Ovary (tissue), 9 donors: Measurements from ENCODE around the gene DLX6. TPM values are rescaled to one million over a fixed set of nuclear protein-coding genes. Genes with fewer than 3 reads are reported as not detected.

Experiments
- DNase-seq, 5 donors: peaks; one replicate each; pipeline ENCODE4 v3.0.0-alpha.2; 2019 to 2020
- H3K27ac ChIP-seq, 2 donors: fragments of 200-600 bp; one replicate each; pipeline versions ENCODE4 v1.5.1 to v1.8.0; 2019 to 2022
- H3K27me3 ChIP-seq: fragments of 200-600 bp; one replicate; pipeline ENCODE4 v1.8.0; 2022
- H3K36me3 ChIP-seq: fragments of 200-600 bp; sonication (generic); one replicate; pipeline ENCODE4 v1.5.1; 2019
- H3K4me1 ChIP-seq: one replicate; pipeline ENCODE4 v1.8.1; 2013; ENCODE audit warnings: mild to moderate bottlenecking, moderate library complexity; ENCODE audit not compliant: insufficient read depth
- H3K4me3 ChIP-seq: fragments of 200-600 bp; sonication (generic); one replicate; pipeline ENCODE4 v1.5.1; 2017
- H3K9me3 ChIP-seq, 2 donors: fragments of 200-600 bp in 1 of 2; sonication (generic) in 1 of 2; one replicate each; pipeline versions ENCODE4 v1.5.1 to v1.8.1; 2013 to 2019; ENCODE audit warnings: mild to moderate bottlenecking in 1 of 2, moderate library complexity in 1 of 2
- EP300 ChIP-seq: sonication (generic); formaldehyde crosslinking; IDR thresholded peaks from one replicate; pipeline ENCODE4 v1.6.1; 2017; ENCODE audit warnings: antibody characterized with exemption
- POLR2A ChIP-seq: fragments of 450-650 bp; IDR thresholded peaks from one replicate; pipeline ENCODE4 v1.6.1; 2017; ENCODE audit warnings: antibody characterized with exemption, mild to moderate bottlenecking, moderate library complexity
- WGBS, 3 donors: extraction: QIAGEN DNeasy Blood & Tissue Kit in 1 of 3; methylation state at CpG; one replicate each; pipeline versions ENCODE4 v1.1.5 to v1.1.7; 2013 to 2017; 5-methylcytosine and 5-hydroxymethylcytosine counted together
- intact Hi-C, 4 donors: fragments of 100-400 bp; cut with DNase I; formaldehyde crosslinking; loops; one replicate each; pipeline versions ENCODE4 v1.11.0 to v1.15.1; 2022 to 2023
- polyA plus RNA-seq, 2 donors: library from polyadenylated mRNA; stranded (reverse); fragments of 200-250 nt in 1 of 2; fragments of 350-450 nt in 1 of 2; fragmentation: Illumina TruSeq in 1 of 2; extraction: RNeasy Lipid Tissue Mini Kit (QIAGEN cat#74804) in 1 of 2; gene quantifications; one replicate each; pipeline ENCODE4 v1.2.3, GENCODE V29; 2013 to 2014
- total RNA-seq, 7 donors: library from RNA; depleted of rRNA in 2 of 7; stranded (reverse); fragments of >200 nt in 2 of 7; fragmentation: NEBNext Ultra II Directional in 3 of 7; extraction: Animal tissue kit (Norgen Biotek cat#: 25700) in 3 of 7; gene quantifications; one replicate each; pipeline versions ENCODE4 v1.1.0 to v1.2.4, GENCODE V29; 2016 to 2023
- TF ChIP-seq, protein P1 (sequence below), 3 donors: fragments of 450-650 bp in 2 of 3; fragments of 200-600 bp in 1 of 3; IDR thresholded peaks; one replicate each; pipeline versions ENCODE4 v1.5.1 to v1.8.0; 2016 to 2022; ENCODE audit warnings: antibody characterized with exemption in 3 of 3, mild to moderate bottlenecking in 1 of 3
- donor health status: DM: no; HTN: no; CAD: no; lungs with moderate emphysema.
- donor health status: DM: no; HTN: no; CAD: no.
- donor health status: Bipolar disorder and iron deficiency.
- donor health status: DM: yes; HTN: yes; CAD: no.
- donor health status: DM: no; HTN: no; CAD: no.
- donor health status: DM: yes; HTN: yes; CAD: no.

The DLX6 gene
- total and polyA plus RNA-seq, 9 donors: 0.10 to 0.95 (median 0.20) TPM; not detected in 2

DNA sequence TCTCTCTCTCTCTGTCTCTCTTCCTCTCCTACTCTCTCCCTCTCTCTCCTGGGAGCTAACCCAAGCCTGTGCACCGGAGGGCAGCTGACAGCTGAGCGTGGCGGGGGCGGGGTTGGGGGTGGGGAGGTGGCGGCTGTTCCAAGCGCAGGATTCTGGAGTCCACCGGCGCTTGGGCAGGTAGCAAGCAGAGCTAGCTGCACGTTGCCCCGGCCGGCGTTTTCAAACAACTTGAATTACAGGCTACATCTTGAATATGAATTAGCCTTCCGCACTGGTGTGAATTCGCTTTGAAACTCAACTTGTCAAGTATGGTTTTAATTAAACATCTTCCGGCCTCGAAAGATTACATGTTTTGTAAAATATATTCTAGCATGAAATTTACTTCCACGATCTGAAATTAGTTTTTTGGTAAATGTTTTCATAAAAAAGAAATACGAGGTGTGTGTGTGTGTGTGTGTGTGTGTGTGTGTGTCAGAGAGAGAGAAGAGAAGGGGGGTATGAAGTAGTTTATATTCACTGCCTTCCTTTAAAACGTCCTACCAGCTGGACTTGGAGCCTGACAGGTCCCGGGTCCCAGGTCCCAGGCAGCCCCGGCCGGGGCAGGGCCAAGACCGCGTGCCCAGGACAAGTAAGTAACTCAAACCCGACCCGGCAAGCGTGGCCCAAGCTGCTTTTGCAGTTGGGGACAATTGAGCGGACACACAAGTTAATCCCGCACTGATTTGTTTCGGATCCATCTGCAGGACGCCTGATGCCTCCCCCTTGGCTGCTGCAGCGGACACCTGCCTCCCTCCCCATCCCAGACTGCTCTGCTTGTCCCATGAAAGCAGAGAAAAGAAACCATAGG, 9.0 kb upstream of the DLX6 start:
- no peak overlapping the region for H3K4me3 ChIP-seq
- intact Hi-C loops: no loop called here
- peaks cover 16% of the 10 kb centered on the region for H3K27me3 ChIP-seq
- 3% methylated on average over 32 of the region's 32 CpGs for WGBS, 3 donors
- no peak for DNase-seq
- no peaks in the 10 kb centered on the region for H3K36me3 ChIP-seq
- H3K4me1 ChIP-seq: no peaks in the 10 kb centered on the region
- TF ChIP-seq EP300 (no peak), POLR2A (no peak)
- TF ChIP-seq, protein P1, sequence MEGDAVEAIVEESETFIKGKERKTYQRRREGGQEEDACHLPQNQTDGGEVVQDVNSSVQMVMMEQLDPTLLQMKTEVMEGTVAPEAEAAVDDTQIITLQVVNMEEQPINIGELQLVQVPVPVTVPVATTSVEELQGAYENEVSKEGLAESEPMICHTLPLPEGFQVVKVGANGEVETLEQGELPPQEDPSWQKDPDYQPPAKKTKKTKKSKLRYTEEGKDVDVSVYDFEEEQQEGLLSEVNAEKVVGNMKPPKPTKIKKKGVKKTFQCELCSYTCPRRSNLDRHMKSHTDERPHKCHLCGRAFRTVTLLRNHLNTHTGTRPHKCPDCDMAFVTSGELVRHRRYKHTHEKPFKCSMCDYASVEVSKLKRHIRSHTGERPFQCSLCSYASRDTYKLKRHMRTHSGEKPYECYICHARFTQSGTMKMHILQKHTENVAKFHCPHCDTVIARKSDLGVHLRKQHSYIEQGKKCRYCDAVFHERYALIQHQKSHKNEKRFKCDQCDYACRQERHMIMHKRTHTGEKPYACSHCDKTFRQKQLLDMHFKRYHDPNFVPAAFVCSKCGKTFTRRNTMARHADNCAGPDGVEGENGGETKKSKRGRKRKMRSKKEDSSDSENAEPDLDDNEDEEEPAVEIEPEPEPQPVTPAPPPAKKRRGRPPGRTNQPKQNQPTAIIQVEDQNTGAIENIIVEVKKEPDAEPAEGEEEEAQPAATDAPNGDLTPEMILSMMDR (IDR thresholded peaks at IDR 0.05): no peak
- H3K27ac ChIP-seq: no peak overlapping the region
- no peaks in the 10 kb centered on the region for H3K9me3 ChIP-seq

DNA sequence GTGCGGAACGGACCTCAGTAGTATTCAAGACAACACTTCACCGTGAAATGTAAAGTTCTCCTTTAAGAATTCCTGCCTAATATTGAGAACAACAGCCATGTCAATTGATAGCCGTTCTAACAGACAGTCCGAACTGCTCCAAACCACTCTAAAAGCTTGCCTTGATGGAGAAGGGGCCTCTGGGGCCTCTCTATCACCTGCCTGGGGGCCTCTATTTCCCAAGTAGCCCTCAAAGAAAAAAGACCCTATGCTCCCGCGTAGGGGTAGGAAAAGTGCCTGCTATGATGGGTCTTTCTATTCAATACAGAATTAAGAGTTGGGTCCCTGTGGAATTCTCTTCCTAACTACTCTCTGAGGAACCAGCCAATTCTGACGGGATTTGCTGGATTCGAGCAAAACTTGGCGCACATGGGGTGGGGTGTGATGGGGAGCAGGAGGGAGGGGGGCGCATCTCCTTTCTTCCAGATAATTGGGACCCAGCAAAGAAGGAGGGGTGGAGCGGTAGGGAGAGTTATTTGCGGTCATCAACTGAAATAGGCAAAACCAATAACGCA, 8.3 kb upstream of the DLX6 start:
- no peak for DNase-seq
- H3K27me3 ChIP-seq: peaks cover 16% of the 10 kb centered on the region
- TF ChIP-seq, protein P1 (IDR thresholded peaks at IDR 0.05): no peak
- 2 to 9% (median 7%) methylated on average over 14 of the region's 14 CpGs for WGBS, 3 donors
- intact Hi-C loops: no loop called here
- no peak overlapping the region for H3K27ac ChIP-seq
- no peaks in the 10 kb centered on the region for H3K9me3 ChIP-seq
- no peak overlapping the region for H3K4me3 ChIP-seq
- no peaks in the 10 kb centered on the region for H3K4me1 ChIP-seq
- no peaks in the 10 kb centered on the region for H3K36me3 ChIP-seq

DNA sequence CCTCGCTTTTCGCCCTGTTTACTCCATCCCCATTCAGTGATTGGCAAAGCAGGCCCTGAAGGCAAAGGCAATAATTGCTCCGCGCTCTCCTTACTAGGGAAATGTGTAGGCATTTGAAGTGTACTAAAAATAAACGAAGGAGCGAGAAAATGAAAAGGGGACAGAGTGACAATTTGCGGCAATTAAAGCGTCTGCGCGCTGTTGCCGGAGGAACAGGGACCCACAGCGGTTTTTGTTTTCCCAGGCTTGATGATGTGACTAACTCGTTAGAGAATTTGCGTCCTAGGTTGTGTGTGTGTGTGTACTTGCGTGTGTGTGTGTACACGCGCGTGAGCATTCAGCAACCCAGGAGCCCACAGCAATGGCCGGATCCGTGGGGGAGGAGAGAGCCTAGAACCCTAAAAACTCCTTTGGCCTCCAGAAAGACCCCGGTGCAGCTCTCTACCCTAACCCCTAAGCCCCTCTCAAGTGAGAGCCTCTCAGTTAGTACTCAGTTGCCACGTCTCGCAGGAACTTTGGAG, 7.8 kb upstream of the DLX6 start:
- TF ChIP-seq, protein P1 (IDR thresholded peaks at IDR 0.05): no peak
- TF ChIP-seq EP300 (no peak), POLR2A (no peak)

DNA sequence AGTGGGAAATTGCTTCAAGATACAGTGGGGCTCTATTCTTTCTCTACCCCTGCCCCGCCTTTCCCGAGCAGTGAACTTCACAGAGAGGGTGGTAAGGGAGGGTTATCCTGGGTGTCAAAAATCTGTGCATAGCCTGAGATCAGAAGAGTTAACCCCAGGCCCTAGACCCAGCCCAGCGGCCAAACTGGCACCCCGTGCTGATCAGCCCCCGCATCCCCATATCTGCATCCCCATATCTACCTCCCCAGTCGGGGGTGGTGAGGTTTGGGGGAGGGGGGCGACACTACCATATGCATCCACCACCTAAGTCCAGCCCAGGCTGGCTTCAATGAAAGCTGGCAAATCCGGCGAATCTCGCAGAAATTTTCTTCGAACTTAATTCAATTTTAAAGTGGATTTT, 7.0 kb upstream of the DLX6 start:
- no peak for DNase-seq
- intact Hi-C loops: no loop called here
- WGBS, 3 donors: 3 to 12% (median 7%) methylated on average over 11 of the region's 11 CpGs
- Histone ChIP-seq H3K4me1 (no peaks in the 10 kb centered on the region), H3K27me3 (peaks cover 21% of the 10 kb centered on the region), H3K9me3 (no peaks in the 10 kb centered on the region), H3K36me3 (no peaks in the 10 kb centered on the region), H3K27ac (no peak overlapping the region), H3K4me3 (no peak overlapping the region)
- TF ChIP-seq EP300 (no peak), POLR2A (no peak)
- TF ChIP-seq, protein P1 (IDR thresholded peaks at IDR 0.05): no peak

More for the DNA sequence above, 7.8 kb upstream of the DLX6 start:
- intact Hi-C loops: no loop called here
- Histone ChIP-seq H3K4me3 (no peak overlapping the region), H3K27ac (no peak overlapping the region), H3K27me3 (peaks cover 20% of the 10 kb centered on the region), H3K36me3 (no peaks in the 10 kb centered on the region), H3K9me3 (no peaks in the 10 kb centered on the region), H3K4me1 (no peaks in the 10 kb centered on the region)
- 9 to 12% (median 11%) methylated on average over 23 of the region's 23 CpGs for WGBS, 3 donors
- DNase-seq: no peak
